Neural progenitor cell (in vitro differentiated cells): ENCODE data around the gene ARHGAP33.

ENCODE experiments used
- CTCF ChIP-seq: fragments of 200-600 bp; sonication (generic); IDR thresholded peaks from 2 replicates; pipeline ENCODE4 v1.5.1; 2017; ENCODE audit warnings: antibody characterized with exemption, mild to moderate bottlenecking
- EZH2 ChIP-seq: fragments of 200-600 bp; sonication (generic); IDR thresholded peaks from 2 replicates; pipeline ENCODE4 v1.6.1; 2017; ENCODE audit warnings: antibody characterized with exemption, mild to moderate bottlenecking, moderate library complexity

- TF ChIP-seq CTCF (no peak), EZH2 (no peak)
These were observed 48.1 kb upstream of the ARHGAP33 start for GRCh38 chr19:35727053-35727955.
